HG03378 (cell line): ENCODE data around the gene LRRIQ4.

Experiments used
- ATAC-seq: cut with Tn5 transposase; IDR thresholded peaks from one replicate; pipeline ENCODE4 v1.9.1; 2021; ENCODE audit warnings: mild to moderate bottlenecking, moderate library complexity; ENCODE audit not compliant: unreplicated experiment

Gene LRRIQ4

DNA sequence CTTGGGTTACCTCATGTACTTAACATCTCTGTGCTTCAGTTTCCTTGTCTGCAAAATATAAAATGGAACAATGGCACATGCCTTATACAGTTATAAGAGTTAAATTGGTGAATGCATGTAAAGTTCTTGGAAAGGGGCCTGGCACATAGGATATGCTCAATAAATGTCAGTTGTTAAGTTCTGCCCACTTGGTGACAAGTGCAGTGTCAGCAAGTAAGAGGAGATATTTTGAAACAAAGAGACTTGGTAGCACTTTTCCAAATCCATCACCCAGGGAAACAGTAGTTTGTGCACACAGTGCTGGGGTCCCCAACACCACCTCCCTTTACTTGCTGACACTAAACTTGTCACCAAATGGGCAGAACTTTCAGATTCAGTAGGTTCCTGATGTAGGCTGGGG, 37.9 kb downstream of the LRRIQ4 start:
- no peak for ATAC-seq

DNA sequence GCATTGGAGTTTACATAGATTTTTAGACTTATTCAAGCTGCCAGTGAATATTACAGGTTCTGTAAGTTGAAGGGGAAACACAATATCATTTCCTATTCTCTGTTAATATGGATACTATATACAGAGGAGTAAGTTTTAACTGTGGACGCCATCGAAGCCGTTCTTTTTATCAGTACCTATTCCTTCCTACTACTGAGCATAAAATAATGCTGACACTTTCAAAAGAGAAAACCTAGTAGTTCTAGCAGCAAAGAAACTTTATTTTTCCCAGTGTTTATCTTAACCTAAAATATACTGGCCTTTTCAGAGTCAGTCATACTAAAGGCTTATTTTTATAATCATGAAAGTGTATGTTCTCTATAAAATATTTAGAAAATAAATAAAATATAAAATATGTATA, 42.8 kb downstream of the LRRIQ4 start:
- no peak for ATAC-seq

DNA sequence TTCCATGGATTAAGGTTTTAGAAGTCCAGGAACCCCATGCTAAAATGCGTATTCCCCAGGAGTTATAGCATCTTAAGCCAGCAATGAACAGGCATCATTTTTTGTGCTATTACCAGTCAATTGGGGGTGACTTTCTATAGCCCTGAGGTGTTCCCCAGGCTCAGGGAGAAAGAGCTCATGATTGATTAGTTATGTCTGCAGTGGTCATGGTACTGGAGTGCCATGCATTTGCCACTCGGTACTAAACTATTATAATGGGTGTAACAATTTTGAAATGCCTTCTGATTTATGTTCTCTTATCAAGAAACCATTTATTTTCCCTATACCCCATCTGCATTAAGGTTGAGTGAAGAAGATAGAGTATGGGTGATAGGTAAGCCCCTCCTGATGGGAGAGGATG, 45.1 kb downstream of the LRRIQ4 start:
- ATAC-seq = no peak

DNA sequence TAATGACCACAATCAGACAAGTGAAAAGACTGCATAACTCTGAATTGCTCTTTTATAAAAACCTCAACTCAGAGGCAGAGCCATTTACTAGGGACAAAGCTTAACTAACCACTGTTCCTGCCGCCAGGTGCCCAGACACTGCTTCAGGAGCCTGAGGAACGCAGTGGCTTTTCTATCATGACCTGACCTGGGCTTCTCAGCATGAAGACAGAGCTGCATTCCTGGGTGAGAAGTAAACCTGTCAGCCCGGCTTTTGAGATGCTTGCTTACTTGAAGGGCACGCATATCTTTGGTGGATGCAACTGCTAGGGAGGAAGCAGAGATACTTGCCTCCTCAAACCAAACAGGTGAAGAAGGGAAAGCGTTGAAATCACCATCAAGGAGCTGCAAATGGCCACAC, 49.2 kb downstream of the LRRIQ4 start:
- no peak for ATAC-seq

DNA sequence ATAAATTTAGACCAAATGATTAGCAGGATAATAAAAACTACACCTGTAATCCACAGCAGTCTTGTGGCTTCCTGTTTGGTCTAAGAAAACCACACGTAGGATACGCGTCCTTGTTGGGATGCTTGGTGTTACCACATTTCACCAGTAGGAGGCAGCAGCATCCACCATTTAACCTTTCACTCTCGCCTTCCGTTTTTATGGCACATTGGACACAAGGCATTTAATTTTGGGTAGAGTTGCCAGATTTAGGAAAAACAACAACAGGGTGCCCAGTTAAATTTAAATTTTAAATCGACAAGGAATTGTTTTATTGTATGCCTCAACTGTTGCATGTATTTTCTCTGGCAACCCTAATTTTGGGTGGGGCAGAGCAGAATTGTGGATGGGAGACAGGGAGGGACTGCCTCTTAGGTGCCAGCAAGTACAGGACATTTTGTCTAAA, 50.8 kb downstream of the LRRIQ4 start:
- peak; percentile 69 for ATAC-seq

DNA sequence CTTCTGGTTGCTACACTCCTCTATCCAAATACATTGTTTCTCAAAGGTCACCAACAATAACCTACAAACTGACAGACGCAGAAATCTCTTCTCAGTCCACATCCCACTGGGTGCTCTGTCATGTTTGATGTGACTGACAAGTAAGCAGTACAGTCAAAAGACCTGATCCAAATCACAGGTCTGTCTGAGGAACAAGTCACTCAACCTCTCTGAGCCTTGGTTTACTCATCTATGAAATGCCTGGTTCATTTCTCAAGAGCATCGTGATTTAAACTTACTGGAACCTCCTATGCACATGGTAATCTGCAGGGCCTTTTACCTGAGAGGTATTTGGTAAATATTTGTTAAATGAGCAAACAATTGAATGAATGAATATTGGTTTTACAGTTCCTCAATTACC, 51.6 kb downstream of the LRRIQ4 start:
- no peak for ATAC-seq

DNA sequence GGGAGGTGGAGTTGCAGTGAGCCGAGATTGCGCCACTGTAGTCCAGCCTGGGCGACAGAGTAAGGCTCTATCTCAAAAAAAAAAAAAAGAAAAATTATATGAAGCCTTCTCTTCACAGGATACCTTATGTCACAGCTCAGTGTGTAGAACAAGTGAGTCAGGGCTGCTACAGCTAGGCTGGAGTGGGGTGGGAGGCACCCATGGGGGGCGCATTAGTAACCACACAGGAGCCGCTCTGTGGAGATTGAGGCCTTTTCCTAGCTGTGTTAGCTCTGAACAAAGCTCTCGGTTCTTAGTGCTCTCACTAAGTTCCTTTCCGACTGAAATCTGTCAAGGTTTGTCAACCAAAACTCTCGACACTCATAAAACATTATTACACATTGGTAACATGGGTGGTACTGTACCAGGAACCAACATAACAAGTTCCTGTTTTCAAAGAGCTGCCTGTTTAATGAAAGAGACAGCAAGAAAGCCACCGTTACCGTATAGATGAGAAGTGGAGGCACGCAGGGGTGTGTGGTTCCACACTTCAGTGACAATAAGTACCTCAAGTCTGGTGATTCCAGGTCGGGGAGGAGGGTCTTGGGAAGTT, 52.6 kb downstream of the LRRIQ4 start:
- ATAC-seq = no peak

DNA sequence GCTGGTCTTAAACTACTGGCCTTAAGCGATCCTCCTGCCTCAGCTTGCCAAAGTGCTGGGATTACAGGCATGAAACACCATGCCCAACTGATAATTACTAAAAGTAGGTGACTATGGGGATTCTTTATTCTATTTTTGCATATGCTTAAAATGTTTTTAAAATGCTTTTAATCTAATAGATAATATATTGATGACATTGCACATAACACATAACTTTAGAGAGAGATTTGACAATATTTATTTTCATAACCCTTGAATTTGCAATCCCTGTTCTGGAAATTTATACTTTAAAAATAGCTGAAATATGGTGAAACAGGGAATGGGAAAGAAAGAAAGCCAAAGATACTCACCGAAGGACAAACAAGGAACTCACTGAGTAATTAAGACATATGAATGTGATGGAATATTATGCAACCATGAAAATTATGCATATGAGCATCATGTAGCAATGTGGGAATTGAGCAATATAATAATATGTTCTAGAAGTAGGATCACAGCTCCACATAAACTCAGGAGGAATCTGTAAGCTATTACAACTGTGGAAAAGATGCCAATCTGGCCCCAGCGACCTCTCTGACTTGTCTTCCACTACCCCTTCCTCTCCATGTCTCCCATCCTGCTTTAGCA, 55.0 kb downstream of the LRRIQ4 start:
- no peak for ATAC-seq

DNA sequence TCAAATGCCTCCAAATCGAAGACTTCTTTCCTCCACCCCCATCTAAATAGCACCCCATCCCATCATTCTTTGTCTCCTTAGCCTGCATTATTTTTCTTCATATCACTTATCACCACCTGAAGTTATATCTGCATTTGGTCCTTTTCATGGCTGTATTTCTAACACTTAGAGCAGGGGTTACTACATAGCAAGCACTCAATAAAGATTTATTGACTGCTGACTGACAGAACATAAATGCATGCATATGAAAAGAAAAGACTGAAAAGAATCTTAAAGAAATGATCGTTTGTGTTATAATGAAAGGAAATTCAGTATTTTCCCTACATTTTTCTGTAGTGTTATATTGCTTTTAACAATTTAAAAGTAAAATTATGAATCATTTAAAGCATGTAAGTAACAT, 55.7 kb downstream of the LRRIQ4 start:
- ATAC-seq = no peak

DNA sequence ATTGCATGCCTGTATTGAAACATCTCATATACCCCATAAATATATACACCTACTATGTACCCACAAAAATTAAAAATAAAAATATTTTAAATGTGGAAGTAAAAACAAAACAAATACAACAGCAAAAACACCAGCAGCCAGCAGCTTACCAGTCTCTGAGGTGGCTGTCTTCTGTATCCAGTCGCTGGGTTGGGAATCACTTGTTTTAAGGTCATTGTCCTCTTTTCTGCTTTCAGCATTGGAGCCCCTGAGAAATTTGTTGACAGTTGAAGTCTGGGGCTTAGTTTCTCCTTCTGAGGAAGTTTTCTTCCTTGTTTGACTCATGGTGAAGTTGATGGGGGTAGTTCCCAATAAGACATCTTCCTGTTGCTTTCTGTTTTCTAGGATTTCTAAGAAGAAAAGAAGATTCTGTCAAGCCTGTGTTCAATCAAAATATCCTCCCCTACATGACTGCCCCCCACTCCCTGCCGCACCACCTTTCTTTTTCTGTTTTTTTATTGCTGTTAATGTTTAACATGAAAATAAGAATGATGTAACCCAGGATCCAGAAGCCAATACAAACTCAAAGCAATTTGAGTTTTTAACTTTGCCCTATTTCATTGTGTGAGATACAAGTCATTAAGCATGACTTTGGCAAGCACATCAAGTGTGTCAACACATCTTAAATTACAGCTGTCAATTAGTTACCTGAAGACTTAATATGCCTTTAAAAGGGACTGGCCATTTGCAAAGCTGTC, 57.0 kb downstream of the LRRIQ4 start, which contains the start of gene LRRC31:
TSS of gene LRRC31 (minus strand) at position 452 of the 737 bp plus-strand sequence. CDS start at position 324, 128 bp downstream.
- ATAC-seq = no peak

DNA sequence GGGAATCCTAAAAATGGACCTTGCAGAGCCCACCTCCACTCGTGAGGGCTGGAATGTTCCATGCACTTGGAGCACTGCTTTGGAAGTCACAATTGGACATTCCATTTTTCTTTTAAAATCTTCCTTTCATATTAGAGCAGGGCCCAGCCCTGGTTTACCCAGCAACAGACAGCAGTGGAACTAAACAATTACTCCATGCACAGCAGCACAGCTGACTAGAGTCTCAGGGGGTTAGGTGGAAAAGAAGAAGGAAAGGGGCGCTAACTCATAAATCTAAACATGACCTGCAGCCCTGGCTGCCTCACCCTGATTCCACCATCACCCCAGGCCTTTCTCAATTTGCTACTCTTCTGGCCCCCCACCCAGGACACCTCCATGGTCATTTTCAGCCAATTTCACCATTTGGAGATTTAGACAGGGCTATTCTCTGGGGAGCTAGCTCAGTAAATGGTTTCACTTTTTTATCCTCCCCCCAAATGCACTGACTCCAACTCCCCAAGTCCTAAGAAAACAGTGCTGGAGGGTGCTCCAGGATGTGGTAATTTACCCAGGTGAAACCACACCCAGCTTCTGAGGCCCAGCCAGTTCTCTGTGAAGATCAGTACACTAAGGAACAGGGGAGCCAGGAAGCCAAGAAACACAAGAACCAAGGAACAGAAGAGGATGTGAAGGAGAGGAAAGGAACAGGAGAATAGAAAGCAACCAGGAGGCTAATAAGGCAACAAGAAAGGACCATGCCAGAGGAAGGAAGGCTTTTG, 58.6 kb downstream of the LRRIQ4 start:
- ATAC-seq = no peak

DNA sequence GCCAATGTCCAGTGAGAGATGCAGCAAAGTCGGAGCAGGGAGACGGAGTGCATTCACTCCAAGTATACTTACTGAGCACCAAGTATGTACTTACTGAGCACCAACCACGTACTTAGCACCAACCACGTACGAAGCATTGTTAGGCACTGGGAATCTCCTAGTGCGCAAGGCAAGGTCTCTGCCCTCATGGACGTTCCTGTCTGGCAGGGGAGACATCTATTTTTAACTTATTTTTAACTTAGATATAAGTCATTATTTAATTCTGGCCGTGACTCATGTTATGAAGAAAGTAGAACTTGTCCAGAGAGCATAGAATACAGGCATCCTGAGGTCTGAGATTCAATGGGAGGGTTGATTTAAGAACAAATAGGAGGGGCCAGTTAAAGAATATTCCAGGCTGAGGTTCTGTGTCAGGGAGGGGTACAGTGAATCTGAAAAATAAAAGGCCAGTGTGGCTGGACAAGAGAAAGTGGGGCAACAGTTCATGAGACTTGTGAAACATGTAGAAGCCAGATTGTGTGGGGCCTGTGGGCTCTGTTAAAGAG, 66.4 kb downstream of the LRRIQ4 start:
- no peak for ATAC-seq

DNA sequence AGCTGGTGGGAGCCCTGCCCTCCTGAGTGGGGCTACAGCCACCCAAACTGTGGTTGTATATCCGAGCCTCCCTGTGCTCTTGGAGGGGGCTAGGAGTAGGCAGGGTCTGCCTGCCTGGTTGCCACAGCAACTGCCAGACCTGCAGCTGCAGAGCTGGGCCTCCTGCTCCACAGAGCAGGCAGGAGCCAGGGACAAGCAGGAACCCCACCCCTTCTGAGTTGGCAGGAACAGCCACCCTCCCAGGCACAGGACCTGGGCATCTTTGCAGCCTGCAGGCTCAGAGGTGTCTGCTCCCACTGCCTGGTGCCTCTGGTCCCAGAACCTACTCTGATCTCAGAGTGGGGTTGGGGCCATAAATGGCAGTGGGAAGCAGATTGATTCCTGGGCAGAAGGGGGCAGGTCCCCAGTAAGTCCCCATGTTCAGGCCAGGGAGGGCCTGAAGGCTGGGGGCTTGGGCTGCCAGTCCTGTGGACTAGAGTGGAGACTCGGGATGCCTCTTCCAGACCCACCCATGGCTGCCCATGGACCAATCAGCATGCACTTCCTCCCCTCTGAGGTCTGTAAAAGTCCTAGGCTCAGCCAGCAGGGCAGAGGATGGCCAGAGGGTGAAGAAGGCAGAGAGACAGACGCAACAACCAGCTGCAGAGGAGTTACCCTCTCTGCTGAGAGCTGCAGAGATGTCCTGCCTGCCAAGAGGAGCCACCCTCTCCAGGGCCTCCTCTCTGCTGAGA, 67.3 kb downstream of the LRRIQ4 start:
- ATAC-seq = no peak

DNA sequence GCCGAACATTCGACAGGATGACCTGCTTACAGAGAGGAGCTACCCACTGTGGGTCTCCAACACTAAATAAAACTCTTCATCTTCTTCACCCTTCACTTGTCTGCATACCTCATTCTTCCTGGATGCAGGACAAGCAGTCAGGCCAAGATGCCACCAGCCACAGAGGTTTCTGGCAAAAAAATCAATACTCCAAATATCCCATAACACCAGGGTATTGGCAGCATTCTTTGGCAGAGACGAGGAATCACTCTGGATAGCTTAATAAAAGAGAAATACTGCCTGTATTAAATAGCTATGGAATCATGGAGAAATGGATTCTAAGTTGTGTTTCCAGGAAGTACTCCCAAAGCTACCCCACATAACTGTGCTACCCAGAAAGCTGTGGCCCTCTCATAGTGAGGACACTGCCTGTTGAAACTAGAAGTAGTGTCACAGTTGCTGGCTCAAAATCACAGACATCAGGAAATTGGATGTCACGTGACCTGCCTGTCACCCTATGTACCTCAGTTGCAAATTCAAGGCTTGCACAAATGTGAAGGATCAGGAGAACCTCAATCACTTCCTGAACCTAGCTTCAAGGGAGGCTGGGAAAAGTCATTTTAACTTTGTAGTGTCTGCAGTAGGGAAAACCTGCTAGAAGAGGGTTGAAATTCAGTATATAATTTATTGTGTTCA, 68.0 kb downstream of the LRRIQ4 start:
- no peak for ATAC-seq

DNA sequence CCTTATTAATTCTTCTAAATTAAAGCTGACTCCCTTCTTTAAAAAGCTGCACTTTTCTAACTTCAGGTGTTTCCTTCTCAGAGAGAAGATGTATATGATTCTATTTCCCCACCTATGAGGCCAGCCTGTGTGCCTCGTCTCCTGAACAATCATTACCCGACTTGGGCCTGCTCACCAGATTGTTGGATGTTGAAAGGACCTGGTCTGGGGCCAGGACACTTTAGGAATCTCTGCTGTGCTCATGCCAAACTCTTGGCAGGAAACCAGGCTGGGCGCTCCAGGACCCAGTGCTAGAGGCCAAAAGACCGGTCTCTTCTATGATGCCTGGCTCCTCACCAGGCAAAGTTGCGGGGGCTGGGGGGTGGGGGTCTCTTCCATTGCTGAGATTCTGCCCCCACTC, 74.0 kb downstream of the LRRIQ4 start:
- no peak for ATAC-seq
